Measurements from ENCODE around the gene KLK14.

The KLK14 gene

GRCh38 chr19:51047031-51047335, 35.7 kb downstream of the KLK14 start:
- 17 to 18% methylated on average over 4 of the region's 4 CpGs for WGBS, 2 experiments
- Histone ChIP-seq H3K4me1 (ENCODE audit: control insufficient read depth, insufficient read depth, low read length) (no peaks in the 10 kb centered on the region), H3K27me3 (ENCODE audit: control insufficient read depth, insufficient read depth, low read length, poor library complexity, severe bottlenecking) (no peaks in the 10 kb centered on the region), H3K9me3 (ENCODE audit: control insufficient read depth, low read length) (no peaks in the 10 kb centered on the region), H3K36me3 (ENCODE audit: control insufficient read depth, insufficient read depth, low read length) (no peaks in the 10 kb centered on the region), H3K4me3 (ENCODE audit: insufficient read depth, low read depth, low read length) (no peak overlapping the region), H3K27ac (ENCODE audit: insufficient read depth, low read depth, low read length, poor library complexity, severe bottlenecking) (no peak overlapping the region)

- 92 to 93% methylated on average over 11 of the region's 11 CpGs for WGBS, 2 experiments
- no peaks in the 10 kb centered on the region for H3K27me3 ChIP-seq (ENCODE audit: control insufficient read depth, insufficient read depth, low read length, poor library complexity, severe bottlenecking)
Measured at GRCh38 chr19:51044327-51044726, 38.4 kb downstream of the KLK14 start.

GRCh38 chr19:51043497-51043896, 39.2 kb downstream of the KLK14 start:
- Histone ChIP-seq H3K4me1 (ENCODE audit: control insufficient read depth, insufficient read depth, low read length) (no peaks in the 10 kb centered on the region), H3K9me3 (ENCODE audit: control insufficient read depth, low read length) (no peaks in the 10 kb centered on the region), H3K4me3 (ENCODE audit: insufficient read depth, low read depth, low read length) (no peak overlapping the region), H3K27ac (ENCODE audit: insufficient read depth, low read depth, low read length, poor library complexity, severe bottlenecking) (no peak overlapping the region), H3K36me3 (ENCODE audit: control insufficient read depth, insufficient read depth, low read length) (no peaks in the 10 kb centered on the region), H3K27me3 (ENCODE audit: control insufficient read depth, insufficient read depth, low read length, poor library complexity, severe bottlenecking) (no peaks in the 10 kb centered on the region)
- WGBS, 2 experiments = 92% methylated on average over 9 of the region's 9 CpGs

More at GRCh38 chr19:51044327-51044726, 38.4 kb downstream of the KLK14 start:
- Histone ChIP-seq H3K9me3 (ENCODE audit: control insufficient read depth, low read length) (no peaks in the 10 kb centered on the region), H3K27ac (ENCODE audit: insufficient read depth, low read depth, low read length, poor library complexity, severe bottlenecking) (no peak overlapping the region), H3K36me3 (ENCODE audit: control insufficient read depth, insufficient read depth, low read length) (no peaks in the 10 kb centered on the region), H3K4me1 (ENCODE audit: control insufficient read depth, insufficient read depth, low read length) (no peaks in the 10 kb centered on the region), H3K4me3 (ENCODE audit: insufficient read depth, low read depth, low read length) (no peak overlapping the region)

GRCh38 chr19:51040151-51040550, 42.5 kb downstream of the KLK14 start:
- H3K4me3 ChIP-seq (ENCODE audit: insufficient read depth, low read depth, low read length) = no peak overlapping the region
- no peaks in the 10 kb centered on the region for H3K27me3 ChIP-seq (ENCODE audit: control insufficient read depth, insufficient read depth, low read length, poor library complexity, severe bottlenecking)
- H3K27ac ChIP-seq (ENCODE audit: insufficient read depth, low read depth, low read length, poor library complexity, severe bottlenecking) = no peak overlapping the region
- H3K4me1 ChIP-seq (ENCODE audit: control insufficient read depth, insufficient read depth, low read length) = no peaks in the 10 kb centered on the region
- WGBS, 2 experiments = 77 to 87% methylated on average over 2 to 5 of the region's 6 CpGs
- no peaks in the 10 kb centered on the region for H3K36me3 ChIP-seq (ENCODE audit: control insufficient read depth, insufficient read depth, low read length)
- H3K9me3 ChIP-seq (ENCODE audit: control insufficient read depth, low read length) = no peaks in the 10 kb centered on the region

GRCh38 chr19:51036519-51036918, 46.2 kb downstream of the KLK14 start:
- 56 to 59% methylated on average over 9 of the region's 9 CpGs for WGBS, 2 experiments
- H3K36me3 ChIP-seq (ENCODE audit: control insufficient read depth, insufficient read depth, low read length) = no peaks in the 10 kb centered on the region
- no peaks in the 10 kb centered on the region for H3K9me3 ChIP-seq (ENCODE audit: control insufficient read depth, low read length)
- no peak overlapping the region for H3K27ac ChIP-seq (ENCODE audit: insufficient read depth, low read depth, low read length, poor library complexity, severe bottlenecking)
- H3K27me3 ChIP-seq (ENCODE audit: control insufficient read depth, insufficient read depth, low read length, poor library complexity, severe bottlenecking) = no peaks in the 10 kb centered on the region
- no peaks in the 10 kb centered on the region for H3K4me1 ChIP-seq (ENCODE audit: control insufficient read depth, insufficient read depth, low read length)
- H3K4me3 ChIP-seq (ENCODE audit: insufficient read depth, low read depth, low read length) = no peak overlapping the region

DNA sequence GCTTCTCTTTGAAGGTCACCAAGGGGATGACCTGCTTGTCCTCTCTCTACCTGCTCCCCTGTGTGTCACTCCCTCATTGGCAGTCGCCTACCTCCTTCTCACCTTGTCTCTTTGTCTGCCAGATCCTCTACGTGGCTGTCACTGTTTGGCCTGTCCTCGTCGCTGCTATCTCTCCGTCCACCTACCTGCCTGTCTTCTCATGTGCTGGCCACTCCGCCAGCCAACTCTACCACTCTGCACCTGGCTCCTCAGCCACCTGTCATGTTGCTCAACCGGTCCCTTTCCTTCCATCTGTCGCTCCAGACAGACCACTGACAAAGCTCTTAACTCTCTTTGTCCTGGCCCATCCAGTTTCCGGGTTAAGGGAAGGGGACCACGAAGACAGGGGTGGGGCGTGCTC, 48.0 kb downstream of the KLK14 start, which contains the start of gene KLK12:
KLK12 (minus strand) TSS at position 299 of the 400 bp plus-strand sequence. CDS start 381 bp downstream, outside the sequence.
- H3K27me3 ChIP-seq (ENCODE audit: control insufficient read depth, insufficient read depth, low read length, poor library complexity, severe bottlenecking) = no peaks in the 10 kb centered on the region
- no peaks in the 10 kb centered on the region for H3K9me3 ChIP-seq (ENCODE audit: control insufficient read depth, low read length)
- H3K36me3 ChIP-seq (ENCODE audit: control insufficient read depth, insufficient read depth, low read length) = no peaks in the 10 kb centered on the region
- no peak within 1 kb of the TSS for H3K27ac ChIP-seq (ENCODE audit: insufficient read depth, low read depth, low read length, poor library complexity, severe bottlenecking)
- no peaks in the 10 kb centered on the region for H3K4me1 ChIP-seq (ENCODE audit: control insufficient read depth, insufficient read depth, low read length)
- H3K4me3 ChIP-seq (ENCODE audit: insufficient read depth, low read depth, low read length) = no peak within 1 kb of the TSS
- 75 to 79% methylated on average over 11 of the region's 11 CpGs for WGBS, 2 experiments

DNA sequence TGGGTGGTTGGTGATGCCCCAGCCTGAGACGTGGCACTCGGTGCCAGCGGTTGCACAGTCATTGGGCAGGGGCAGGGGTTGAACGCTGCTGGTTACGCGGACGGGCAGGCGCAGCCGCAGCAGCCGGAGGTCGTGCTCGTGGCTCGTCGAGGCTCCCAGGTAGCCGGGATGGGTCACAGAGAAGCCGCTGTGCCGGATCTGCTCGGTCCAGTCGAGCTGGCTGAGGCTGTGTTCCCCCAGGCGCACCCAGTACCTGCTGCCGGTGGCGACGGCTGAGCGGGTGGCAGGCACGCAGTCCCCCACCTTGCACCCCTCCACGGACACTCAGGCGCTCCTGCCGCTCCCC, 50.8 kb downstream of the KLK14 start:
- Histone ChIP-seq H3K27ac (ENCODE audit: insufficient read depth, low read depth, low read length, poor library complexity, severe bottlenecking) (no peak overlapping the region), H3K27me3 (ENCODE audit: control insufficient read depth, insufficient read depth, low read length, poor library complexity, severe bottlenecking) (no peaks in the 10 kb centered on the region), H3K4me3 (ENCODE audit: insufficient read depth, low read depth, low read length) (no peak overlapping the region), H3K36me3 (ENCODE audit: control insufficient read depth, insufficient read depth, low read length) (no peaks in the 10 kb centered on the region), H3K9me3 (ENCODE audit: control insufficient read depth, low read length) (no peaks in the 10 kb centered on the region), H3K4me1 (ENCODE audit: control insufficient read depth, insufficient read depth, low read length) (peaks cover 9% of the 10 kb centered on the region)
- 93 to 94% methylated on average over 28 of the region's 28 CpGs for WGBS, 2 experiments

GRCh38 chr19:51031220-51031879, 51.3 kb downstream of the KLK14 start:
- 87 to 93% methylated on average over 6 to 7 of the region's 7 CpGs for WGBS, 2 experiments
- Histone ChIP-seq H3K27ac (ENCODE audit: insufficient read depth, low read depth, low read length, poor library complexity, severe bottlenecking) (no peak overlapping the region), H3K4me3 (ENCODE audit: insufficient read depth, low read depth, low read length) (no peak overlapping the region), H3K36me3 (ENCODE audit: control insufficient read depth, insufficient read depth, low read length) (no peaks in the 10 kb centered on the region), H3K4me1 (ENCODE audit: control insufficient read depth, insufficient read depth, low read length) (peaks cover 14% of the 10 kb centered on the region), H3K27me3 (ENCODE audit: control insufficient read depth, insufficient read depth, low read length, poor library complexity, severe bottlenecking) (no peaks in the 10 kb centered on the region), H3K9me3 (ENCODE audit: control insufficient read depth, low read length) (no peaks in the 10 kb centered on the region)

DNA sequence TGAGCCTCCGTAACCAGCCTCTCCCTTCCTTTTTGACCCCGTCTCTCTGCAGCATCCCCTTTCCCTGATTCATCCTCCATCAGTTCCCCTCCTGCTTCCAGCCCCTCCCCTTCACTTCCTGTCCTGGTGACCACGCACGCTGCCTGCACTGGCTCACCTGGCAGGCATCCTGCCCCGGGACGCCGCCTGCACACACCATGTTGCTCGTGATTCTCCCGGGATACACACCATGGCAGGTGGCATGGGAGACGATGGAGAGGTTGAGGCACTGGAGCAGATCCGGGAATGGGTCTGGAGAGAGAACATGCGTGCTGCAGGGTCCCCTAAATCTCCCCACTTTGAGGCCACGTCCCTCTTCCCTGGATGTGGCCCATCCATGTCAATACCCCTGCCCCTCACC, 52.1 kb downstream of the KLK14 start:
- Histone ChIP-seq H3K27ac (ENCODE audit: insufficient read depth, low read depth, low read length, poor library complexity, severe bottlenecking) (no peak overlapping the region), H3K27me3 (ENCODE audit: control insufficient read depth, insufficient read depth, low read length, poor library complexity, severe bottlenecking) (no peaks in the 10 kb centered on the region), H3K4me1 (ENCODE audit: control insufficient read depth, insufficient read depth, low read length) (peaks cover 21% of the 10 kb centered on the region), H3K9me3 (ENCODE audit: control insufficient read depth, low read length) (no peaks in the 10 kb centered on the region), H3K36me3 (ENCODE audit: control insufficient read depth, insufficient read depth, low read length) (no peaks in the 10 kb centered on the region), H3K4me3 (ENCODE audit: insufficient read depth, low read depth, low read length) (no peak overlapping the region)
- WGBS, 2 experiments = 90 to 92% methylated on average over 13 of the region's 13 CpGs

GRCh38 chr19:51029718-51030117, 53.0 kb downstream of the KLK14 start:
- Histone ChIP-seq H3K36me3 (ENCODE audit: control insufficient read depth, insufficient read depth, low read length) (no peaks in the 10 kb centered on the region), H3K27ac (ENCODE audit: insufficient read depth, low read depth, low read length, poor library complexity, severe bottlenecking) (no peak overlapping the region), H3K27me3 (ENCODE audit: control insufficient read depth, insufficient read depth, low read length, poor library complexity, severe bottlenecking) (no peaks in the 10 kb centered on the region), H3K9me3 (ENCODE audit: control insufficient read depth, low read length) (no peaks in the 10 kb centered on the region), H3K4me1 (ENCODE audit: control insufficient read depth, insufficient read depth, low read length) (peaks cover 25% of the 10 kb centered on the region), H3K4me3 (ENCODE audit: insufficient read depth, low read depth, low read length) (no peak overlapping the region)
- 93% methylated on average over 2 of the region's 2 CpGs for WGBS, 2 experiments

Data from ectodermal cell (in vitro differentiated cells).